Lower leg skin (tissue), 3 donors: ENCODE measurements around the gene TLE1.

Experiments
- CTCF ChIP-seq, 3 donors: fragments of 450-650 bp; IDR thresholded peaks; one replicate each; pipeline ENCODE4 v1.5.1; 2016; ENCODE audit warnings: antibody characterized with exemption in 3 of 3, mild to moderate bottlenecking in 3 of 3, moderate library complexity in 2 of 3
- POLR2A ChIP-seq, 2 donors: fragments of 450-650 bp; IDR thresholded peaks; one replicate each; pipeline ENCODE4 v1.6.1; 2016 to 2017; ENCODE audit warnings: antibody characterized with exemption in 2 of 2, mild to moderate bottlenecking in 1 of 2, moderate library complexity in 1 of 2

DNA sequence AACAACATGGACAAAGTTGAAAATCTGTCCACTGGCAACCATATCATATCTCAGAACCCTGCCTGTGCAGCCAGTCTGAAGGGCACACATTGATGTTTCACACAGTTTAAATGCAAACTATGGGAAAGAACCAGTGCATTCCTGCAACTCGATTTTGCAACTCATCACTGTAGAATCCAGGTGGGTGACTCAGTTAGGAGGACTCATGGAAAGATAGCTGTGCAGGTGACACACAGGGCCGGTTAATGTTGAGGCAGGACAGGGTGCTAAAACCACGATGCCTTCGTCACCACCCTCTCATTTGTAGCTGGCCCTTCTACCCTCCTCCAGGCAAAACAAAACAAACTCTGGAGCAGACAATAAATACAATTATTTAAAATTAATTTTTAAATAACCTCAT lies 62.8 kb downstream of the TLE1 start:
- TF ChIP-seq CTCF (IDR thresholded peaks at IDR 0.05) (no peak), POLR2A (IDR thresholded peaks at IDR 0.05) (no peak)
